ENCODE data around the gene IQGAP3.

The IQGAP3 gene

DNA sequence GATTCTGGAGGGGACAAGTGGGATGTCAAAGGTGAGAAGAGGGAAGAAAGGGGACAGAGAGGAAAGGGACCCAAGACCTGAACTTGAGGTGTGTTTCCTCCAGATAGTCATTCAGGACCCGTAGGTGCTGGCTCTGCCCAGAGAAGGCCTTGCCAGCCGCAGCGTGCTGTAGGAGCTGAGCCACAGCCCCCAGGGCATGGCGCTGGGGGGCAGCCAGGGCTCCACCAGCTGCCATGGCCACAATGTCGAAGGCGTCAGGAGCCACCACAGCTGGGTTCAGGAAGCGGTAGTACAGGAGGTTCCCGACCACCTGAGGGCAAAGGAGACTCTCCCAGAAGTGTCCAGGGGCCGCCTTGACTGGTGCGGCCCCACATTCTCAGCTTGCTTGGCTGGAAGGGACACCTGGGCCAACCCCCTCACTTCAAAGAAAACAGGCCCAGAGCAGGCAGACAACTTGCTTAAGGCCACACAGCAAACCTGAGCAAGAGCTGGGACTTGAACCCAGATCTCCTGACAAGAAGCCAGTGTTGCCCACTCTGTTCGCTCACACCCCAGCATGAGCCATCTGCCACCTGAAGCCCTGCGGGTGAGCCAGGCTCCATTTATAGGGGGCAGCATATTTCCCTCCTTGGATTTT is 37.8 kb downstream of the IQGAP3 start:
- DNase-seq: no peak

- DNase-seq: no peak
These were observed 38.7 kb downstream of the IQGAP3 start for GRCh38 chr1:156533568-156534220.

DNA sequence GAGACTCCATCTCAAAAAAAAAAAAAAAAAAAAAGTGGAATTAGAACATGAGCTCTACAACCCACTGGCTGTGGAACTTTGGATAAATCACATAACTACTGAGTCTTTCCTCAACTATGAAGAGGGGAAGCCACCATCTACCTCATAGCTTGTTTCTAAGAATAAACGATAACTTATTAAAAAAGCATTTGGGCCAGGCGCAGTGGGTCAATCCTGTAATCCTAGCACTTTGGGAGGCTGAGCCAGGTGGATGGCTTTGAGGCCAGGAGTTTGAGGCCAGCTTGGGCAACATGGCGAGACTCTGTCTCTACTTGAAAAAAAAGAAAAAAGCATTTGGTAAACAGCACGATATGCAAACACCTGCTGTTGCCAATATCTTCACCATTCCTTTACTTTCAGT is 40.0 kb downstream of the IQGAP3 start:
- no peak for DNase-seq

DNA sequence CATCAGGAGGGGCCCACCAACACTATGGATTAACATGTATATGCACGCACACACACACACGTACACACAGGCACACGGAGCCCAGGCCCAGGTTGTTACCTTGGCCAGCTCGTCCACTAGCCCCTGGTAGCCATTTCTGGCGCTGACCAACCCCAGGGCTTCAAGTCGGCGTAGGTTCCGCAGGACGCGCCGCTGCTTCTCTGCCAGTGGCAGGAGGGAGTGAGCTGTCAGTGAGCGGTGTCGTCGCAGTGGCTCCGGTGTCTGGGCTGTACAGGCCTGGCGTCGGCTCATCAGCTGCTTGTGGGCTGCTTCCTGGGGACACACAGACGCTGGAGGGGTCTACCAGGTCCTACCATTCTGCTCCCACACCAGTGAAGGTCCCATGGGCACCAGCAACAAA is 42.4 kb downstream of the IQGAP3 start:
- no peak for DNase-seq

DNA sequence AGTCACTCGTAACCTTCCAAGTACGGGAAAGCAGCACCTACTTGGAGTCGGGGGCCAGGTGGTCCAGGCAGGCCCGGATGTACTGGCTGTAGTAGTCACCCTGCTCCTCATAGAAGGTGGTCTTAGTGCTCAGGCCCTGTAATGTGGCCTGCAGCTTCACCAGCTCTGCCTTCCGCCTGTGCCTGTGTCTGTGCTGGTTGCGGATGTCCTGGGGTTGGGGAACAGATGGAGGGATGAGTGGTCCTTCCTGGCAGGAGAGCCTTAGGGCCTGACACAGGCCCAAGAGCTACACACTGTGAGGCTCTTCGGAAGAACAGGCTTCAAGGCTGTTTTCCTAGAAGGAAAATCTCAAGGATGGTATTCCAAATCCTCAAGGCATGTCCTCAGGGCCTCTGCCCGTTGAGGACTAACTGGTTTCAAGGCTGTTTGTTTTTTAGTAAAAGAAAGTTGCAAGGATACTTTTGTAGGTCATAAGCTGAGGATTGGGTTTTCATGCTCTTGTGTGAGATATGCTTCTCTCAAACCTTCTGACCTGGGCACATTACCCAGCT is 43.4 kb downstream of the IQGAP3 start:
- DNase-seq: no peak

- no peak for DNase-seq
These were observed 44.1 kb downstream of the IQGAP3 start for GRCh38 chr1:156528231-156528630.

DNA sequence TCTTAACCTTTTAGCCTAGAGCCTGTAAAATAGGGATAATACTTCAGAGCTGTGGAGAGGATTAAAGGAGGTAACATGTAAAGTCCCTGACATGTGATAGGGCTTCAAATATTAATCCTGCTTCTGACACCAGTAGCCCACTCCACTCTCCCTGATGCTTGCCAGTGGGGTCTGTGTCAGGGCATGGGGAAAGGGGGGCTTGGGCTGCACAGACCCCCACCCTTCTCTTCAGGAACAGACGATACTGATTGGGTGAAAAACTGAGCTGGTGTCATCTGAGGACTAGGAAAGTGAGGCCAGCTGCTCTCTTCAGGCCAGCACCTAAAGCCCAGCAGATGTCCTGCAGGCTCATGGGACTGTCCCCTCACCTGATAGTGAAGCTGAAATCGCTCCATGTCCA is 44.8 kb downstream of the IQGAP3 start:
- DNase-seq: no peak

GRCh38 chr1:156525856-156526489 is 46.4 kb downstream of the IQGAP3 start:
- DNase-seq: no peak

- no peak for DNase-seq
These were observed 47.3 kb downstream of the IQGAP3 start for GRCh38 chr1:156525071-156525501.

- no peak for DNase-seq
These were observed 47.9 kb downstream of the IQGAP3 start for GRCh38 chr1:156524481-156524869.

- DNase-seq: no peak
These were observed 48.4 kb downstream of the IQGAP3 start for GRCh38 chr1:156523801-156524480.

DNA sequence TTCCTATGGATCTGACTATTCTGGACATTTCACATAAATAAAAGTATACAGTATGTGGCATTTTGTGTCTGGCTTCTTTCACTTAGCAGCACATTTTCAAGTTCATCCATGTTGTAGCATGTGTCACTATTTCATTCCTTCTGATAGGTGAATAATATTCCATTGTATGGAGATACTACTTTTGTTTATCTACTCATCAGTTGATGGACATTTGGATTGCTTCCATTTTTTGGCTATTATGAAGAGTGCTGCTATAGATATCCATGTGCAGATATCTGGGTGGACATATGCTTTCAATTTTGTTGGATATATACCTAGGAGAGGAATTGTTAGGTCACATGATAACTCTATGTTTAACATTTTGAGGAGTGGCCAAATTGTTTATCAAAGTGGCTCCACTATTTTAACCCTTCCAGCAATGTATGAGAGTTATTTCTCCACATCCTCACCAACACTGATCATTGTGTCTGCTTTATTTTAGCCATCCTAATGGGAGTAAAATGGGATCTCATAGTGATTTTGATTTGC is 49.9 kb downstream of the IQGAP3 start:
- no peak for DNase-seq

GRCh38 chr1:156517748-156518147 is 54.6 kb downstream of the IQGAP3 start:
- no peak for DNase-seq

GRCh38 chr1:156516821-156517220 is 55.5 kb downstream of the IQGAP3 start:
- no peak for DNase-seq

GRCh38 chr1:156515956-156516355 is 56.4 kb downstream of the IQGAP3 start:
- no peak for DNase-seq

- DNase-seq: no peak
These were observed 59.2 kb downstream of the IQGAP3 start for GRCh38 chr1:156513185-156513584.

DNA sequence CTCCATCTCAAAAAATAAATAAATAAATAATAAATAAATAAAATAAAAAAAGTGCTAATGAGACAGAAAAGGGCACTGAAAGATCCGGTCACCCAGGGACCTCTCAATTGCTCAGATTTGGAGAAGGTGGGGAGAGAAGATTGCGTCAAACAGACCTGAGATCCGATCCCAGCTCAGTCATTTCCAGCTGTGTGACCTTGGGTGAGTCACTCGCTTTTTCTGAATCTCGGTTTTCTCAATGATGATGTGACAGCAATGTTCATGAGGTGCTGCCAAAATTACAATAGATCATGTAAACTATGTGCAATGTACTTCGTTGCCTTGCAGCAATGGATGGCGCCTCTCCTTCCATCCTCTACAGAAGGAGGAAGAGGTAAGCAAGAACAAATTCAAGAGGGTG is 60.7 kb downstream of the IQGAP3 start:
- peak; percentile 47 for DNase-seq

DNA sequence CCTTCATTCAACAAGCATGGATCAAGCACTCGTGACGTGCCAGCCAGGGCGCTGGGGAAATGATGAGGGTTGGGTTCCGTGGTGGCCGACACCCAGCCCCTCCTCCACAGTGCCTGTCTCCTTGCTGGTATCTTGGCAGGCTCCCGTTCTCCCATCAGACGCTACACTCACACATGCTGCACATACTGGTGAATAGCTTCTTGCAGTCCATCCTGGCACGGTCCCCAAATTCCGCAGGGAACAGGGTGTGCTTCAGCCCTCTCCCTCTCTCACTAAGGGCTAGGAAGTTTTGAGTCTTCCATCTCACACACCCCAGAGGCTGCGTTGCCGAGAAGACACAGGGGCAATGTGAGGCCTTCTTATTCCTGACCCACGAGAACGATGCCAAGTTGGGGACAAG is 61.7 kb downstream of the IQGAP3 start:
- DNase-seq: no peak

- DNase-seq: no peak
These were observed 62.8 kb downstream of the IQGAP3 start for GRCh38 chr1:156509424-156510034.

- DNase-seq: no peak
These were observed 63.5 kb downstream of the IQGAP3 start for GRCh38 chr1:156508955-156509234.

DNA sequence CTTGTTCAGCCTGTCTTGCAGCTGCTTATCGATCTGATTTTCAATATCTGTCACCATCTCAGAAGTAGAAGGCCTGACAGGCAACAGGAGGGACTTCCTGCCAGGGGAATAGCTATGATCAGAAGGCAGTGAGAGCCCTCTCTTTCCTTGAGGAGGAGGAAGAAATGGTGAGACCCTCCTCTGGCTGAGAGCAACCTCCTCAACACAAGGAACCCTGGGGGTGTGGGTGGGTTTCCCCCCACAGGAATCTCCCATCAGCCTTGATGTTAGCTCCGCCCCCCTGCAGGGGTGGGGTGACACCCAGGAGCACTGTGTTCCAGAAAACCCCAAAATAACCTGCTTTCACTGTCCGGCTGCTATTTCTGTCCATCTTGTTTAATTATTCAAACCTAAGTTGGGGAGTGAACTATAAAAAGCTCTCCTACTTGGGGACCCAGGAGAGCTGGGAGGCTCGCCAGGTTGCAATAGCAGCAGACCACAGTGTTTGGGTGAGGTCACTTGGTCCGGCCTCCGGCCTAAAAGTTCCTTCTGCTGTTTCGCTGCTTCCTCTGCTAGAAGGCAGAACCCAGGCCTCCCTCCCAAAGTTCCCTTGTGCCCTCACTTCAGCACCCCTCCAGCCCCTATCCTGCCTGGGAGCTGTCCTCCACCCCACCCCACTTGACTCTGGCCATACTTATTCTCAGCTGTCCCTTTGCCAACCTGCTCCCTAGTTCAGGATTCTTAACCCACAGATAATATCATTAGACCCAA is 64.0 kb downstream of the IQGAP3 start:
- no peak for DNase-seq

GRCh38 chr1:156506450-156506849 is 65.9 kb downstream of the IQGAP3 start:
- DNase-seq: no peak

All from stimulated activated CD4-positive, alpha-beta T cell treated with anti-CD3 and anti-CD28 coated beads, Interleukin-4, amount 100 ng/mL, for 24 hours (primary cell).